Measurements from ENCODE around the gene FOXP4.

Gene FOXP4

GRCh38 chr6:41566961-41567360, 20.8 kb downstream of the FOXP4 start:
- no peak for DNase-seq

- no peak for DNase-seq
These were observed 21.5 kb downstream of the FOXP4 start for GRCh38 chr6:41567684-41568083.

GRCh38 chr6:41568202-41568584, 22.0 kb downstream of the FOXP4 start:
- DNase-seq = no peak

- no peak for DNase-seq
These were observed 22.6 kb downstream of the FOXP4 start for GRCh38 chr6:41568585-41569384.

- DNase-seq = no peak
These were observed 24.1 kb downstream of the FOXP4 start for GRCh38 chr6:41570259-41570615.

GRCh38 chr6:41571021-41571780, 25.0 kb downstream of the FOXP4 start:
- DNase-seq = no peak

GRCh38 chr6:41572613-41573012, 26.4 kb downstream of the FOXP4 start:
- no peak for DNase-seq

DNA sequence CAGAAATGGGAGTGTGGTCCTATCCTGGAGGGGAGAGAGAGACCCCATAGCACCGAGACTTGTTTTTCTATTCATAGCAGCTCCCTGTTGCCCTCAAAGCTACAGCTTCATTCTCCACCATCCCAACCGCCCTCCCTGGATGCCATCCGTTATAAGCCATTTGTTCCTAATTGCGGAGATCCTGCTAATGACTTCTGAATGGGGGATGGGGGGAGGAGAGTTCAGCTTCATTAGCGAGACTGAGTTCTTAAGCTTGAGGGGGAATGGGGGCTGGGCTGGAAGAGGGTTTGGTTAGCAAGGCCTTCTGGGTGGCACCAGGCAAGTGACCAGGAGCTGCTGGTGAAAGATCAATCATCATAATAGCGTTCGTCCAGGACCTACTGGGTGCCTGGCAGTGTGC, 27.1 kb downstream of the FOXP4 start:
- no peak for DNase-seq

- no peak for DNase-seq
These were observed 27.8 kb downstream of the FOXP4 start for GRCh38 chr6:41573985-41574384.

GRCh38 chr6:41575598-41575997, 29.4 kb downstream of the FOXP4 start:
- DNase-seq = no peak

GRCh38 chr6:41576667-41577066, 30.5 kb downstream of the FOXP4 start:
- DNase-seq = no peak

GRCh38 chr6:41577356-41578216, 31.4 kb downstream of the FOXP4 start:
- DNase-seq = no peak

- DNase-seq = no peak
These were observed 32.3 kb downstream of the FOXP4 start for GRCh38 chr6:41578217-41579087.

DNA sequence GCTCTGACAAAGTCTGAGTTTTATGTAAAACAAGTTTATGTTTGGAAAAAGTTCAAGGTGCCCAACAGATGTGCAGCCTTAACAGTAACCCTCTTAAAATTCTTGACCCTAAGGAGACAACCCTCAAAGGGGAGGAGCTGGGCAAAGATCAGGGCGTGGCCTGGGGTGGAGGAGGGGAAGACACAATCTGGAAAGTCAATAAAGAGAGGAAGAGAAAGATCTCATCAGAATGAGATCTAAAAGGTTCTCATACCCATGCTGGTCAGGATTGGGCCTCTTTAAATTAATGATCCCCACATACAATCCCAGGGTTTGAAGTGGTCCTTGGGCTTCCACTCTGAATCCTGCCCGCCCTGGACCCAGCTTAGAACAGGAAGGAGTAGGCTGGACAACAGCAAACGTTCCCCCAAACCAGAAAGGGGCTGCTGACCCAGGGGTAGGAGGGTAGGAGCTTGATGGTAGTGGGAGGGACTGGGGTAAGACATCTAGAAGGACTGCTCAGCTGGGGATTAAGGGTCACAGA, 33.0 kb downstream of the FOXP4 start:
- no peak for DNase-seq

GRCh38 chr6:41580690-41581089, 34.5 kb downstream of the FOXP4 start:
- DNase-seq = no peak

DNA sequence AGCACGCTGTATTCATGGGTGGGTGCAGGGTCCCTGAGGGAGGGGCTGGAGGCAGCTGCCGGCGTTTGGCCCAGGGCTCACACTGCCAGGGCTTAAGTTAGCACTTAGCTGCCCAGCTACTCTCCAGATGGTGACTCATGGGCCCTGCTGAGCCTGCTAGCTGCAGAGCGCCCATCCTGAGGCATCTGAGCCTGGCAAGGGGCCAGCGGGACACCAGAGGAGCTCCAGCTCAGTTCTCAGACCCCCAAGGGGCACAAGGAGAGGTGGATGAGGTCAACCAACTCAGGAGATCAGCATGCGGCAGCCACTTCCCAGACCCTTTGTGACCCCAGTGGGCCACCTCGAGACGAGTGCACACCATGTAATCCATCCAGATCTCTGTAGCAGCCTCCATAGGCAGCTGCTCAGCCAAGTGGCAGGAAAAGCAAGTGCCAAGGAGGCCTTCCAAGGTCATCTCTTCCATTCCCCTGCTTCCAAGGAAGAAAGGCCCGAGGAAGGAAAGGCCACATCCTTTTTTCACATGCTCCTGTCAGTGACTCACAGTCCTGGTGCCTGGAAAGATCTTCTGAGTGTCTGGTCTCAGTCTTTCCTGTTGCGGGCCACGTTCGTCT, 35.3 kb downstream of the FOXP4 start:
- no peak for DNase-seq

- no peak for DNase-seq
These were observed 36.4 kb downstream of the FOXP4 start for GRCh38 chr6:41582540-41582939.

- DNase-seq = no peak
These were observed 37.4 kb downstream of the FOXP4 start for GRCh38 chr6:41583565-41583964.

- no peak for DNase-seq
These were observed 38.0 kb downstream of the FOXP4 start for GRCh38 chr6:41584205-41584604.

DNA sequence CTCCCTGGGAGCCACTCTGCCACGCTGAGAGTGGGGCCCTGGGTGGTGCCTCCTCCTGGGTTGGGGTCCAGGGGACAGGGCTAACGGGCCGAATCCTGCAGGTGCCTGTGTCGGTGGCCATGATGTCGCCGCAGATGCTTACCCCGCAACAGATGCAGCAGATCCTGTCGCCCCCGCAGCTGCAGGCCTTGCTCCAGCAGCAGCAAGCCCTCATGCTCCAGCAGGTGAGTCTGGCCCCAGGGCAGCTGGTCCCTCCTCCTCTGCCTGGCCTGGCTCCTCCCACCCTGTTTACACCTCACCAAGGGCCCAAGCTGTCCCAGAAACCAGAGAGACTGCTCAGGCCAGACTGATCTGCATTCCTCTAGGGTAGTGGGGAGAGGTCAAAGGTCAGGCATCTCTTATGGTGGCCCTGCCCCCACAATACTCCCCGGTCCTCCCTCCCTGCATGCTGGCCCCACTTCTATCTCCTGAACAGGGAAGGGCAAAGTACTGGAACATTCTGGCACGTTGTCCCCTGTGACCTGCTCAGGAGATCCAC, 38.6 kb downstream of the FOXP4 start:
- no peak for DNase-seq

- no peak for DNase-seq
These were observed 39.4 kb downstream of the FOXP4 start for GRCh38 chr6:41585605-41586004.

All from CD4-positive, alpha-beta T cell treated with Interleukin-4 for 4 hours (primary cell).